Measurements from ENCODE around the gene OTOA. TPM values are rescaled to one million over a fixed set of nuclear protein-coding genes. Genes with fewer than 3 reads are reported as not detected.
"Not testable (repeated sequence)": the region's sequence is repeated elsewhere in the genome, so short reads cannot be mapped to it uniquely, and the experiment has no call there.

OTOA gene
- total RNA-seq, 1 donor from 2014 or later = not detected

- H3K36me3 ChIP-seq; H3K4me1 ChIP-seq; DNase-seq (ENCODE audit: low spot score in 2 of 2): not testable (repeated sequence)
Measured at GRCh38 chr16:21769284-21769683, 105.5 kb downstream of the OTOA start.

DNA sequence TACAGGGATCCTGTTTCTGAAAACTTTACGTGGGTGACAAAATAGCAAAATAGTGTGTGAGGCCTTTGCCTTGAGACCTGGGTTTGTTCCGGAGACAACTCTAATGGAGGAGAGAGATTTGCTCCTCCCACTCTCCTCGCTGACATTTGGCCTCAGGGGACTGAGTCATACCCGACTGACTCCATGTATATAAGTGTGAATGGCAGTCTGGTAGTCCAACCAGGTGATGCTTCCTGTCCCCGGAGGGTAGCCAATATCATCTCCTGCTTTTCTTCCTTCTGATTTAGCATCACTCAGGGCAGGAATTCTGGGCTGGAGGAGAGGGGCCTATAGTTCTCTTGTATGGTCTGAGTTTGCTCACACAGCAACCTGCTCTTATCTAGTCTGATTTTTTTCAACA lies 106.8 kb downstream of the OTOA start:
- DNase-seq (ENCODE audit: low spot score in 2 of 2); H3K4me3 ChIP-seq; H3K4me1 ChIP-seq; H3K27ac ChIP-seq; intact Hi-C loops (cut with DNase I); H3K27me3 ChIP-seq; H3K36me3 ChIP-seq; H3K9me3 ChIP-seq: not testable (repeated sequence)

More at GRCh38 chr16:21769284-21769683, 105.5 kb downstream of the OTOA start:
- H3K27ac ChIP-seq; H3K9me3 ChIP-seq; H3K27me3 ChIP-seq; H3K4me3 ChIP-seq; intact Hi-C loops (cut with DNase I): not testable (repeated sequence)

DNA sequence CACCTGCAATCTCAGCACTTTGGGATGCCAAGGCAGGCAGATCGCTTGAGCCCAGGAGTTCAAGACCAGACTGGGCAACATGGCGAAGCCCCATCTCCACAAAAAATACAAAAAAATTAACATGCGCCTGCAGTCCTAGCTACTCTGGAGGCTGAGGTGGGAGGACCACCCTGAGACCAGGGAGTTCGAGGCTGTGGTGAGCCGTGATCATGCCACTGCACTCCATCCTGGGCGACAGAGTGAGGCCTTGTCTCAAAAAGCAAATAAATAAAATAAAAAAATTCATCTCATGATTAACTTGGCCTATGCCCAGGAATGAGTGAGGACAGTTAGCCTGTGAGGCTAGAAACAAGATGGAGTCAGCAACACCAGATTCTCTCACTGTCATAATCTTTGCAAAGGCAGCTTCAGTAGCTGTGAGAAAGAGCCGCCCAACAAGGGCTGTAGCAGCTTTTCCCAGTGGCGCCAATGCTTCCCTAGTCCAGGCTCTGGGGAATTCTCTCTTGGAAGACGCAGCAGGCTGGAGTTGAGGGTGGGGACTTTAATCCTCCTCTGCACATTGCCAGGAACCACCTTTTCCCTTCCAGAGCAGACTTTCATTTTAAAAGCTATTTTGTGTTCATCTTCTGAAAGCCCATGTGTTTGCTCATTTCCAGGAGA lies 108.9 kb downstream of the OTOA start:
- H3K36me3 ChIP-seq; H3K27me3 ChIP-seq; intact Hi-C loops (cut with DNase I); H3K4me1 ChIP-seq; H3K9me3 ChIP-seq; H3K27ac ChIP-seq; H3K4me3 ChIP-seq: not testable (repeated sequence)
- peak in 1 of 2 donors; percentile 63 for DNase-seq (ENCODE audit: low spot score in 2 of 2)

GRCh38 chr16:21773207-21773553 lies 109.4 kb downstream of the OTOA start:
- H3K9me3 ChIP-seq; H3K27ac ChIP-seq; H3K4me3 ChIP-seq; intact Hi-C loops (cut with DNase I); H3K27me3 ChIP-seq; H3K36me3 ChIP-seq; H3K4me1 ChIP-seq: not testable (repeated sequence)
- DNase-seq (ENCODE audit: low spot score in 2 of 2) = peak in 1 of 2 donors; percentile 44

GRCh38 chr16:21780525-21780924 lies 116.8 kb downstream of the OTOA start:
- H3K36me3 ChIP-seq; DNase-seq (ENCODE audit: low spot score in 2 of 2); H3K9me3 ChIP-seq; H3K4me1 ChIP-seq; H3K27me3 ChIP-seq; H3K4me3 ChIP-seq; H3K27ac ChIP-seq; intact Hi-C loops (cut with DNase I): not testable (repeated sequence)

DNA sequence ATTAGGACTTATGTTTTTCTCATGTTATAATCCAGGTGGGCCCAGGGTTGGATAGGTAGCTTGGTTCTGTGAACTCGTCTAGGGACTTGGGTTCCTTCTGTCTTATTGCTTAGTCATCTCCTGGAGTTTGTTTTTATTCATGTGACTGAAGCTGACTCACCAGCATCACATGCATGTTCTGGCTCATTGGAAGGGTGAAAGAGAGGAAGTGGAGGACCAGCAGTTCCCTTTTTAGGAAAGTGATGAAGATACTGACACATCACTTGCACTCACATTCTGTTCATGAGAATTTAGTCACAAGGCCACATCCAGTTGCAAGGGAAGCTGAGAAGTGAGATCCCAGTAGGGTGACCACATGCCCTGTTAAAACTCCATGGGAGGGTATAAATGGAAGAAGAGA lies 126.7 kb downstream of the OTOA start:
- DNase-seq (ENCODE audit: low spot score in 2 of 2); H3K9me3 ChIP-seq; H3K36me3 ChIP-seq; H3K4me3 ChIP-seq; H3K4me1 ChIP-seq; H3K27me3 ChIP-seq; intact Hi-C loops (cut with DNase I); H3K27ac ChIP-seq: not testable (repeated sequence)

DNA sequence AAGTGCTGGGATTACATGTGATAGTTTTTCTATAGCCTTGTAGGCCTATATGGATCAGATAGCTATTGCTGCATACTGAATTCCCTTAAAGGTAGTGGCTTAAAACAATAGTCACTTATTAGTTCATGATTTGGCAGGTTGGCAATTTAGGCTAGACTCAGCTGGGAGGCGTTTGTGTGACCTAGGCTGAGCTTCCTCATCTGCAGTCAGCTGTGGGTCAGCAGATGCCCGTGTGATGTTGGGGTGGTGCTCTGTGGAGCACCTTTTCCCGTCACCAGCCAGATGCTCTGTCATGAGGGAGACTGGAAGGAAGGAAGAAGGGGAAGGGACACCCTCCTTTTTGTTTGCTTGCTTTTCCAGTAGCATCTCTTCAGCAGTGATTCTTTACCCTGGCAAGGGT lies 129.5 kb downstream of the OTOA start:
- DNase-seq (ENCODE audit: low spot score in 2 of 2); H3K27me3 ChIP-seq; H3K27ac ChIP-seq; H3K4me1 ChIP-seq; H3K9me3 ChIP-seq; H3K4me3 ChIP-seq; intact Hi-C loops (cut with DNase I); H3K36me3 ChIP-seq: not testable (repeated sequence)

DNA sequence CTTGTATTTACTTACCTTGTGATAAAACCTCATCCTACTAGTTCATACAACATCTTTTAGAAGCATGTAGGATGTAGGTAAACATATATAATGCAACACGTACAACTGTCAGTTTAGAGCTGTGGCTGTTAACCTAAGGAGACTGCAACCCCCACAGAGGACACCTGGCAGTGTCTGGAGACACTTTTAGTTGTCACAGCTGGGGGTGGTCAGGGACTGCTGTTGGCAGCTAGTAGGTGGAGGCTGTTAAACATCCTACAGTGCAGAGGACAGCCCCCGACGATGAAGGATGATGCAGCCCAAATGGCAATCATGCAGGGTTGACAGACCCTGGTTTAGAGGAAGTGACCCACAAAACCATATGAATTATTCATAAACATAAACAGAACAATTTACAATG lies 134.8 kb downstream of the OTOA start:
- H3K27ac ChIP-seq; intact Hi-C loops (cut with DNase I); H3K36me3 ChIP-seq; H3K4me1 ChIP-seq; DNase-seq (ENCODE audit: low spot score in 2 of 2); H3K9me3 ChIP-seq; H3K27me3 ChIP-seq; H3K4me3 ChIP-seq: not testable (repeated sequence)

DNA sequence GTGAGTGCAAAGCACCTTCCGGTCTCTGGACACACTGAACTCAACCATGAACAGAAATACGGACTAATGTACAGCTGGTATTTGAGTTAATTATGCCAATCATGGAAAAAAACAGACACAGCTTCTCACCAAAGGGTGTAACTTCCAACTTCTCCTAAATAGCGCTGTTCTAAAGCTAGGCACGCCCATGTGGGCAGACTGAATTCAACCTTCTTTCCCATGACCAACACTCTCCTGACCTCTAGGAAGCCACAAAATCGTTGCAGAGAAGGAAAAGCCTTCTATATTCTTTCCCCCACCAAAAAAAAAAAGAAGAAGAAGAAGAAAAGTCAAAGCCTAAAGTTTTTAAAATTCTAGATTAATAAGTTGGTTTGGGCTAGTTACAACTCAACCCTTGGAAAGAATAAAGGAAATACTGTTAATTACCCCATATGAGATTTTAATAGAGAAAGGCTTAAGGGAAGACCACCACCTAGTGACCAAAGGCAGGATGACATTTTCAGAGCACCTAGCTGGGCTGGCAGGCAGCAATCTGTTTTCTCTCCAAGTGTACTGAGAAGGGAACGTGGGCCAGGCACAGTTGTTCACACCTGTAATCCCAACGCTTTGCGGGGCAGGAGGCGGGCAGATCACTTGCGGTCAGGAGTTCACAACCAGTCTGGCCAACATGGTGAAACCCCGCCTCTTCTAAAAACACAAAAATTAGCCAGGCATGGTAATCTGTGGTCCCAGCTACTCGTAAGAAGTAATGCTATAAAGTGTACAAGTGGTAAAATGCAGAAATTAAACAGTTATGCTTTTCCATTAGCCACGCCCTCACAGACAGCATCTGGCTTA lies 138.0 kb downstream of the OTOA start:
- H3K27me3 ChIP-seq; H3K9me3 ChIP-seq; H3K4me1 ChIP-seq; DNase-seq (ENCODE audit: low spot score in 2 of 2); intact Hi-C loops (cut with DNase I); H3K36me3 ChIP-seq; H3K4me3 ChIP-seq; H3K27ac ChIP-seq: not testable (repeated sequence)
- TF ChIP-seq CTCF (IDR thresholded peaks at IDR 0.05) = peak; percentile 27 to 42 (median 31)

DNA sequence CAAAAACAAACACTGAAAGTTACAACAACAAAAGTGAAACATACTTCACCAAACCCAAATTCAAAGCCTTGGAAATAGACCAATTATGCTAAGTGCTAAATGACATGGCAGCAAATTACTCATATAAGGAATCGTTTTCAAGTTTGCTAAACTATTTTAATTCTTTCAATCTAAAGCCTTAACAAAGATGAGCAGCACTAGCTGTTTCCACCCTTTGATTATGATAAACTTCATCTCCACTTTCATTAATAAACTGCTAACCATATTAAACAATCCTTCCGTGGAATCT lies 138.6 kb downstream of the OTOA start:
- H3K27me3 ChIP-seq; H3K36me3 ChIP-seq; intact Hi-C loops (cut with DNase I); H3K4me3 ChIP-seq; H3K4me1 ChIP-seq; DNase-seq (ENCODE audit: low spot score in 2 of 2); H3K9me3 ChIP-seq; H3K27ac ChIP-seq: not testable (repeated sequence)

Other genes starting within 250 kb of the OTOA start
- gene METTL9, start 64.4 kb upstream of the OTOA start, total RNA-seq = 168 TPM
- gene IGSF6, start 11.4 kb upstream of the OTOA start, total RNA-seq = 3.1 TPM
- gene NPIPB4, start 193.8 kb downstream of the OTOA start, total RNA-seq = 12.3 TPM